ENCODE data around the gene OR2G2.

DNA sequence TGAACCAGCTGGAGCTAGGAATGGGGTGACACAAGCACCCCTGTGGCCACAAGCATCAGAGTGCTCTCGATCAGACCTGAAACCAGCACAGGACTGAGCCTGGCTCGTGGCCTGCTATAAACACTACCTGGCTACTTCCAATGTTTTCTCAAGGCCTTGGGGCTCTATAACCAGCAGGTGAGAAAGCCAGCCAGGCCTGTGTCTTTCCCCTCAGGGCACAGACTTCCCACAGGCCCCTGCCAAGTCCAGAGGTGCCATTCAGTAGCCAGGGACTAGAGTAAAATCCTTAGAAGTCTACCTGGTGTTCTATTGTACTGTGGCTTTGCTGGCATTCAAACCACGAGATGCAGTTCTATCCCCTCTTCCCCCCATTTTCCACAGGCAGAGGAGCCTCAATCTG, 39.8 kb downstream of the OR2G2 start:
- TF ChIP-seq, protein P1, sequence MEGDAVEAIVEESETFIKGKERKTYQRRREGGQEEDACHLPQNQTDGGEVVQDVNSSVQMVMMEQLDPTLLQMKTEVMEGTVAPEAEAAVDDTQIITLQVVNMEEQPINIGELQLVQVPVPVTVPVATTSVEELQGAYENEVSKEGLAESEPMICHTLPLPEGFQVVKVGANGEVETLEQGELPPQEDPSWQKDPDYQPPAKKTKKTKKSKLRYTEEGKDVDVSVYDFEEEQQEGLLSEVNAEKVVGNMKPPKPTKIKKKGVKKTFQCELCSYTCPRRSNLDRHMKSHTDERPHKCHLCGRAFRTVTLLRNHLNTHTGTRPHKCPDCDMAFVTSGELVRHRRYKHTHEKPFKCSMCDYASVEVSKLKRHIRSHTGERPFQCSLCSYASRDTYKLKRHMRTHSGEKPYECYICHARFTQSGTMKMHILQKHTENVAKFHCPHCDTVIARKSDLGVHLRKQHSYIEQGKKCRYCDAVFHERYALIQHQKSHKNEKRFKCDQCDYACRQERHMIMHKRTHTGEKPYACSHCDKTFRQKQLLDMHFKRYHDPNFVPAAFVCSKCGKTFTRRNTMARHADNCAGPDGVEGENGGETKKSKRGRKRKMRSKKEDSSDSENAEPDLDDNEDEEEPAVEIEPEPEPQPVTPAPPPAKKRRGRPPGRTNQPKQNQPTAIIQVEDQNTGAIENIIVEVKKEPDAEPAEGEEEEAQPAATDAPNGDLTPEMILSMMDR (IDR thresholded peaks at IDR 0.05; ENCODE audit: extremely low read depth in 1 of 2, insufficient read depth in 1 of 2, low read depth in 1 of 2, low read length in 2 of 2): no peak
- TF ChIP-seq POLR2A (IDR thresholded peaks at IDR 0.05; ENCODE audit: low read depth, low read length) (no peak), EZH2 (IDR thresholded peaks at IDR 0.05; ENCODE audit: borderline replicate concordance, low read depth, low read length, severe bottlenecking) (no peak), JUN (IDR thresholded peaks at IDR 0.05; ENCODE audit: borderline replicate concordance, insufficient read depth, insufficient read length, low read depth) (no peak), POLR2AphosphoS5 (IDR thresholded peaks at IDR 0.05; ENCODE audit: insufficient read depth, low read depth, low read length) (no peak)
